HEK293T (cell line): Measurements from ENCODE around the gene TM4SF20.

Source experiments
- BHLHE40 ChIP-seq: fragments of 450-650 bp; IDR thresholded peaks from 2 replicates; pipeline ENCODE4 v1.6.1; 2016; ENCODE audit warnings: mild to moderate bottlenecking, moderate library complexity, borderline replicate concordance
- FOXA1 ChIP-seq: fragments of 450-650 bp; IDR thresholded peaks from 2 replicates; pipeline ENCODE4 v1.6.1; 2016; ENCODE audit warnings: mild to moderate bottlenecking
- FOXK2 ChIP-seq: fragments of 450-650 bp; IDR thresholded peaks from 2 replicates; pipeline ENCODE4 v1.6.1; 2016; ENCODE audit warnings: mild to moderate bottlenecking
- FOXM1 ChIP-seq: fragments of 450-650 bp; IDR thresholded peaks from 2 replicates; pipeline ENCODE4 v1.6.1; 2017; ENCODE audit warnings: mild to moderate bottlenecking, borderline replicate concordance
- HDGF ChIP-seq: fragments of 450-650 bp; IDR thresholded peaks from 2 replicates; pipeline ENCODE4 v1.6.1; 2017; ENCODE audit warnings: antibody characterized with exemption, borderline replicate concordance
- LEF1 ChIP-seq: fragments of 450-650 bp; IDR thresholded peaks from 2 replicates; pipeline ENCODE4 v1.6.1; 2017; ENCODE audit warnings: mild to moderate bottlenecking, borderline replicate concordance
- NFRKB ChIP-seq: fragments of 450-650 bp; IDR thresholded peaks from 2 replicates; pipeline ENCODE4 v1.6.1; 2016; ENCODE audit warnings: mild to moderate bottlenecking, moderate library complexity
- SP1 ChIP-seq: fragments of 450-650 bp; IDR thresholded peaks from 2 replicates; pipeline ENCODE4 v1.6.1; 2017
- SUZ12 ChIP-seq: fragments of 450-650 bp; IDR thresholded peaks from 2 replicates; pipeline ENCODE4 v1.6.1; 2016; ENCODE audit warnings: mild to moderate bottlenecking
- TARDBP ChIP-seq: fragments of 450-650 bp; IDR thresholded peaks from 2 replicates; pipeline ENCODE4 v1.6.1; 2016
- TF ChIP-seq, protein P1 (sequence below): fragments of 450-650 bp; IDR thresholded peaks from 2 replicates; pipeline ENCODE4 v1.6.1; 2016

DNA sequence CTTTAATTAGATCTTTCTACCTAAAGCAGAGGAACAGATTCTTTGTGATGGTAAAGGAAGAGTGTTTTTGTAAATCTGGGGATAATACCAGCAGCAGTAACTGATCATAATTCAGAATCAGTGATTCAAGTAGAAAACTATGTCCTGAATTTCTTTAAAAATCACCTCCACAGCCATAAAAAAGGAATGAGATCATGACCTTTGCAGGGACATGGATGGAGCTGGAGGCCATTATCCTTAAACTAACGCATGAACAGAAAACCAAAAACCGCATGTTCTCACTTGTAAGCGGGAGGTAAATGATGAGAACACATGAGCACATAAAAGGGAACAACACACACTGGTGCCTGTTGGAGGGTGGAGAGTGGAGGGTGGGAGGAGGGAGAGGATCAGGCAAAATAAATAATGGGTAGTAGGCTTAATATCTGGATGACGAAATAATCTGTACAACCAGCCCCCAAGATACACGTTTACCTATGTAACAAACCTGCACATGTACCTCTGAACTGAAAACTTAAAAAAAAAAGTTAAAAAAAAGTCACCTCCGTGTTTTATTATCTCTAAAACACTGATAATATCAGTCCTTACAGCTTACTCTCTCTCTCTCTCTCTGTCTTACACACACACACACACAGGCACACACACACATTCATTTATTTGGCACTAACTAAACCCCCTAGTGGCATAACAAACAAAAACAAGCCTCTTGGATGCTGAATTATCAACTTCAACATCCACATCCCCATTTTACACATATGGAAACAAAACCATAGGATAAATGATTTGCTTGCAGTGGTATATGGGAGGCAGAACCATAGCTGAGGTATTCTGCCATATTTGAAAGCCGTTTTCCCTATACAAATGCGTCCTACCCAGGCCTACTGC, 1.4 kb downstream of the TM4SF20 start:
- TF ChIP-seq FOXM1 = no peak
- no peak for TF ChIP-seq TARDBP
- no peak for TF ChIP-seq FOXK2
- TF ChIP-seq SP1 = no peak
- TF ChIP-seq LEF1 = no peak
- TF ChIP-seq BHLHE40 = no peak
- TF ChIP-seq NFRKB = no peak
- no peak for TF ChIP-seq HDGF
- TF ChIP-seq, protein P1, sequence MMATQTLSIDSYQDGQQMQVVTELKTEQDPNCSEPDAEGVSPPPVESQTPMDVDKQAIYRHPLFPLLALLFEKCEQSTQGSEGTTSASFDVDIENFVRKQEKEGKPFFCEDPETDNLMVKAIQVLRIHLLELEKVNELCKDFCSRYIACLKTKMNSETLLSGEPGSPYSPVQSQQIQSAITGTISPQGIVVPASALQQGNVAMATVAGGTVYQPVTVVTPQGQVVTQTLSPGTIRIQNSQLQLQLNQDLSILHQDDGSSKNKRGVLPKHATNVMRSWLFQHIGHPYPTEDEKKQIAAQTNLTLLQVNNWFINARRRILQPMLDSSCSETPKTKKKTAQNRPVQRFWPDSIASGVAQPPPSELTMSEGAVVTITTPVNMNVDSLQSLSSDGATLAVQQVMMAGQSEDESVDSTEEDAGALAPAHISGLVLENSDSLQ = no peak
- TF ChIP-seq FOXA1 = no peak
- TF ChIP-seq SUZ12 = no peak
